ENCODE data around the gene BTNL2.
"Not testable (repeated sequence)": the region's sequence is repeated elsewhere in the genome, so short reads cannot be mapped to it uniquely, and the experiment has no call there.

Gene BTNL2

GRCh38 chr6:32406857-32407256, at the start of gene BTNL2:
TSS of gene BTNL2 (minus strand) at chr6:32407181. CDS start at chr6:32407123, 58 bp downstream.
- H3K9me3 Mint-ChIP-seq: no peaks in the 10 kb centered on the region
- H3K36me3 Mint-ChIP-seq (ENCODE audit: insufficient read depth): no peaks in the 10 kb centered on the region
- no peak for ATAC-seq (replicated peaks; ENCODE audit: extremely low read depth, poor library complexity, severe bottlenecking)
- H3K4me3 Mint-ChIP-seq: no peak within 1 kb of the TSS
- H3K27me3 Mint-ChIP-seq: peaks cover 80% of the 10 kb centered on the region
- no peak within 1 kb of the TSS for H3K27ac Mint-ChIP-seq (ENCODE audit: low read depth)
- H3K4me1 Mint-ChIP-seq: no peaks in the 10 kb centered on the region
- DNase-seq (ENCODE audit: low spot score in 2 of 2): no peak

- Mint-ChIP-seq H3K9me3 (no peaks in the 10 kb centered on the region), H3K36me3 (ENCODE audit: insufficient read depth) (peaks cover 2% of the 10 kb centered on the region), H3K4me3 (no peak overlapping the region), H3K27me3 (peaks cover 54% of the 10 kb centered on the region), H3K4me1 (no peaks in the 10 kb centered on the region), H3K27ac (ENCODE audit: low read depth) (no peak overlapping the region)
- no peak for DNase-seq (ENCODE audit: low spot score in 2 of 2)
- no peak for ATAC-seq (replicated peaks; ENCODE audit: extremely low read depth, poor library complexity, severe bottlenecking)
Observed at GRCh38 chr6:32449088-32449736, 42.2 kb upstream of the BTNL2 start.

GRCh38 chr6:32447932-32448331, 41.0 kb upstream of the BTNL2 start:
- Mint-ChIP-seq H3K4me3 (no peak overlapping the region), H3K9me3 (no peaks in the 10 kb centered on the region), H3K27ac (ENCODE audit: low read depth) (no peak overlapping the region), H3K27me3 (peaks cover 44% of the 10 kb centered on the region), H3K36me3 (ENCODE audit: insufficient read depth) (peaks cover 7% of the 10 kb centered on the region), H3K4me1 (no peaks in the 10 kb centered on the region)
- ATAC-seq (replicated peaks; ENCODE audit: extremely low read depth, poor library complexity, severe bottlenecking): no peak
- DNase-seq (ENCODE audit: low spot score in 2 of 2): no peak

- ATAC-seq (replicated peaks; ENCODE audit: extremely low read depth, poor library complexity, severe bottlenecking): no peak
- Mint-ChIP-seq H3K27ac (ENCODE audit: low read depth) (no peak overlapping the region), H3K4me3 (no peak overlapping the region), H3K9me3 (no peaks in the 10 kb centered on the region), H3K27me3 (peaks cover 18% of the 10 kb centered on the region), H3K36me3 (ENCODE audit: insufficient read depth) (peaks cover 14% of the 10 kb centered on the region), H3K4me1 (peaks cover 8% of the 10 kb centered on the region)
- no peak for DNase-seq (ENCODE audit: low spot score in 2 of 2)
Observed at GRCh38 chr6:32445321-32445854, 38.4 kb upstream of the BTNL2 start.

- H3K36me3 Mint-ChIP-seq (ENCODE audit: insufficient read depth): peaks cover 19% of the 10 kb centered on the region
- no peak overlapping the region for H3K4me3 Mint-ChIP-seq
- no peak overlapping the region for H3K27ac Mint-ChIP-seq (ENCODE audit: low read depth)
- DNase-seq (ENCODE audit: low spot score in 2 of 2): no peak
- peaks cover 9% of the 10 kb centered on the region for H3K27me3 Mint-ChIP-seq
- H3K4me1 Mint-ChIP-seq: peaks cover 18% of the 10 kb centered on the region
- H3K9me3 Mint-ChIP-seq: no peaks in the 10 kb centered on the region
- no peak for ATAC-seq (replicated peaks; ENCODE audit: extremely low read depth, poor library complexity, severe bottlenecking)
Observed at GRCh38 chr6:32444433-32444832, 37.5 kb upstream of the BTNL2 start.

GRCh38 chr6:32442977-32443552, 36.1 kb upstream of the BTNL2 start:
- H3K4me1 Mint-ChIP-seq: peaks cover 22% of the 10 kb centered on the region

GRCh38 chr6:32442243-32442667, 35.3 kb upstream of the BTNL2 start:
- H3K36me3 Mint-ChIP-seq (ENCODE audit: insufficient read depth): peaks cover 20% of the 10 kb centered on the region
- H3K9me3 Mint-ChIP-seq: no peaks in the 10 kb centered on the region
- peak overlapping the region; percentile 1 for H3K27ac Mint-ChIP-seq (ENCODE audit: low read depth)
- H3K4me1 Mint-ChIP-seq: peaks cover 22% of the 10 kb centered on the region
- H3K27me3 Mint-ChIP-seq: no peaks in the 10 kb centered on the region
- no peak for DNase-seq (ENCODE audit: low spot score in 2 of 2)
- no peak overlapping the region for H3K4me3 Mint-ChIP-seq
- ATAC-seq (replicated peaks; ENCODE audit: extremely low read depth, poor library complexity, severe bottlenecking): no peak

More at GRCh38 chr6:32442977-32443552, 36.1 kb upstream of the BTNL2 start:
- ATAC-seq (replicated peaks; ENCODE audit: extremely low read depth, poor library complexity, severe bottlenecking) (no peak), DNase-seq (ENCODE audit: low spot score in 2 of 2) (no peak)
- H3K27ac Mint-ChIP-seq (ENCODE audit: low read depth): no peak overlapping the region
- H3K27me3 Mint-ChIP-seq: no peaks in the 10 kb centered on the region
- H3K36me3 Mint-ChIP-seq (ENCODE audit: insufficient read depth): peaks cover 20% of the 10 kb centered on the region
- H3K4me3 Mint-ChIP-seq: no peak overlapping the region
- no peaks in the 10 kb centered on the region for H3K9me3 Mint-ChIP-seq

GRCh38 chr6:32439602-32440214, 32.7 kb upstream of the BTNL2 start, which contains the start of gene HLA-DRA:
TSS of gene HLA-DRA (plus strand) at chr6:32439887. CDS start at chr6:32439951, 64 bp downstream.
- no peaks in the 10 kb centered on the region for H3K27me3 Mint-ChIP-seq
- peaks cover 22% of the 10 kb centered on the region for H3K4me1 Mint-ChIP-seq
- H3K27ac Mint-ChIP-seq (ENCODE audit: low read depth): peak within 1 kb of the TSS; percentile 87
- H3K4me3 Mint-ChIP-seq: peak within 1 kb of the TSS; percentile 84
- peak; percentile 82 for ATAC-seq (replicated peaks; ENCODE audit: extremely low read depth, poor library complexity, severe bottlenecking)
- peak in 1 of 2 donors; percentile 63 for DNase-seq (ENCODE audit: low spot score in 2 of 2)
- H3K9me3 Mint-ChIP-seq: no peaks in the 10 kb centered on the region
- peaks cover 18% of the 10 kb centered on the region for H3K36me3 Mint-ChIP-seq (ENCODE audit: insufficient read depth)

GRCh38 chr6:32439139-32439538, 32.2 kb upstream of the BTNL2 start:
- ATAC-seq (replicated peaks; ENCODE audit: extremely low read depth, poor library complexity, severe bottlenecking) (no peak), DNase-seq (ENCODE audit: low spot score in 2 of 2) (no peak)
- Mint-ChIP-seq H3K4me1 (peaks cover 22% of the 10 kb centered on the region), H3K27me3 (no peaks in the 10 kb centered on the region), H3K27ac (ENCODE audit: low read depth) (peak overlapping the region; percentile 87), H3K4me3 (peak overlapping the region; percentile 84), H3K9me3 (no peaks in the 10 kb centered on the region), H3K36me3 (ENCODE audit: insufficient read depth) (peaks cover 17% of the 10 kb centered on the region)

- H3K27me3 Mint-ChIP-seq: no peaks in the 10 kb centered on the region
- H3K9me3 Mint-ChIP-seq: no peaks in the 10 kb centered on the region
- H3K36me3 Mint-ChIP-seq (ENCODE audit: insufficient read depth): peaks cover 13% of the 10 kb centered on the region
- no peak for DNase-seq (ENCODE audit: low spot score in 2 of 2)
- ATAC-seq (replicated peaks; ENCODE audit: extremely low read depth, poor library complexity, severe bottlenecking): peak; percentile 64
- peaks cover 22% of the 10 kb centered on the region for H3K4me1 Mint-ChIP-seq
- H3K4me3 Mint-ChIP-seq: no peak overlapping the region
- no peak overlapping the region for H3K27ac Mint-ChIP-seq (ENCODE audit: low read depth)
Observed at GRCh38 chr6:32436995-32437836, 30.2 kb upstream of the BTNL2 start.

- Mint-ChIP-seq H3K9me3 (no peaks in the 10 kb centered on the region), H3K27ac (ENCODE audit: low read depth) (no peak overlapping the region), H3K4me1 (peaks cover 18% of the 10 kb centered on the region), H3K36me3 (ENCODE audit: insufficient read depth) (peaks cover 10% of the 10 kb centered on the region), H3K27me3 (no peaks in the 10 kb centered on the region), H3K4me3 (no peak overlapping the region)
- DNase-seq (ENCODE audit: low spot score in 2 of 2) (no peak), ATAC-seq (replicated peaks; ENCODE audit: extremely low read depth, poor library complexity, severe bottlenecking) (no peak)
Observed at GRCh38 chr6:32436186-32436585, 29.2 kb upstream of the BTNL2 start.

- DNase-seq (ENCODE audit: low spot score in 2 of 2); H3K9me3 Mint-ChIP-seq; H3K27ac Mint-ChIP-seq (ENCODE audit: low read depth); H3K27me3 Mint-ChIP-seq; H3K4me3 Mint-ChIP-seq; ATAC-seq (replicated peaks; ENCODE audit: extremely low read depth, poor library complexity, severe bottlenecking); H3K4me1 Mint-ChIP-seq; H3K36me3 Mint-ChIP-seq (ENCODE audit: insufficient read depth): not testable (repeated sequence)
Observed at GRCh38 chr6:32433950-32434349, 27.0 kb upstream of the BTNL2 start.

All from central memory CD8-positive, alpha-beta T cell (primary cell).